NCI-H526 treated with DMSO at 0.1 percent for 48 hours (cell line): Measurements from ENCODE around the gene ERGIC2.

Experiments used
- DNase-seq: peaks from one replicate; lab custom pipeline; 2025; lab: John Stamatoyannopoulos, UW

Gene ERGIC2

DNA sequence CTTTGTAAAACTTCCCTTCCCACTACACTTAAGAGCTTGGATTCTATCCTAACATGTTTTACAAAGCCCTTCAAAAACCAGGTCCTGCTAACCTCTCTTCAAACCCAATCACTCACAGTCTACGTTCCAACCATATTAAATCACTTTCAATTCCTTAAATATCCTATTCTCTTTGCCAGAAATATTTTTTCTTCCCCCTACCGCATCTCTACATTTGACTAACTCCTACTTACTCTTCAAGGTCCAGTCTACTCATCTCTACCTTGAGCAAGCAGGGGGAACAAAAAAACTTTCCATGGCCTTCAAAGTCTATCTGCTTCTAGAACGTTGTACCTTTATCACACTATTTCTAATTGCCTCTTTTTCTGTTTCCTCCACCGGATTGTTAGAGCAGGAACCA lies 6.1 kb downstream of the ERGIC2 start:
- DNase-seq, result no peak

DNA sequence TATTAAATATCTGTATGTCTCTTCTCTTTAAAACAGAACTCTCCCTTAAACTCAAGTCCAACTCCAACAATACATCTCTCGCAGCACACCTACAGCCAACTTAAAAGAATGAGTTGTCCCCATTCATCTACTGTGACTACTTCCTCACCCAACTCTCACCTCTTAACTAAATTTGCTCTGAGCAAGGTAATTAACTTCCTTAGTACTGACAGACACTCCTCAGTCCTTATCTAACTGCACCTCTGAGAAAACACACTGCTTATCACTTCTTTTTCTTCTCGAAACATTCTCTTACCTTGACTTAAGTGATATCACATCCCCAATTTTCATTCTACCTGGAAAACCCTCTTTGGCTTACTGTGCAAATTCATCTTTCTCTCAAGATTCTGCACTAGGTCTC lies 7.0 kb downstream of the ERGIC2 start:
- DNase-seq, result no peak

DNA sequence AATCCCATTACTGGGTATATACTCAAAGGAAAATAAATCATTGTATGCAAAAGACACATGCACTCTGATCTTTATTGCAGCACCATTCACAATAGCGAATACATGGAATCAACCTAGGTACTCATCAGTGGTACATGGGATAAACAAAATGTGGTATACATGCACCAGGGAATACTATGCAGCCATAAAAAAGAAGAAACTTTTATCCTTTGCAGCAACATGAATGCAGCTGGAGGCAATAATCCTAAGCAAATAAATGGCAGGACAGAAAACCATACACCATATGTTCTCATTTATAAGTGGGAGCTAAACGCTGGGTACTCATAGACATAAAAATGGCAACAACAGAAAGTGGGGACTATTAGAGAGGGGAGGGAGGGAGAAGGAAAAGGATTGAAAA lies 15.9 kb downstream of the ERGIC2 start:
- DNase-seq, result no peak

DNA sequence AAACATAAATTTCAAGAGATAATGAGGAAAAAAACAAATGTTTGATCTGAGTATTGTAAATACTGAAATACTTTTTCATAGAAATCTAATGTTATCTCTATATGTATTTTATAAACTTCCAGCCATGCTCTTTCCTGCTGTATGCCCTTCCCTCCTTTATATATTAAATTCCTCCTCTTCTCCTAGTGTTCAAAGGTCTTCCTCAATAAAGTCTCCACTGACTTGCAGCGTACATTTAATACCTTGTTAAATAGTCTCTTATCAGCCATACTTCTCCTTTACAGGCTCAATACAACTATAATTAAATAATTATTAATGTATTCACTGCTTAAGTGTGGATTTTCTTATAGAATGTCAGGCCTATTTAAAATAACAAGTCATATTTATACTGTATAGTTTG lies 26.0 kb downstream of the ERGIC2 start:
- DNase-seq, result no peak

DNA sequence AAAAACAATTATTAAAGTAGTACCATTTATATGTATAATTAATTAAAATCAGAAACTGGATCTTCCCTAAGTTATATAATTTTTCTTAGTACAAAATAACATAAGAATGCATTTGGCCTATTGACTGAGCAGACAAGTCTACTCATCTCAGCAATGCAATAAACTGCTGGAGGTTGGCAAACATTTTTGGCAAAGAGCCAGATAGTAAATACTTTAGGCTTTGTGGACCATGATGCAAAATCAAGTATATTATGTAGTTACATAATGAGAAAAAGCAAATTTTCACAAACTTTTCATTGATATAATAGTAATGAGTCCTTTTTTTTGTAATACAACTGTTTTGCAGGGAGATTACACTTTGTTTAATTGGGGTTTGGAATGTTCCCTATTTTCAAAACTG lies 30.9 kb downstream of the ERGIC2 start:
- DNase-seq, result no peak

GRCh38 chr12:29346769-29347421 lies 34.1 kb downstream of the ERGIC2 start:
- no peak for DNase-seq

DNA sequence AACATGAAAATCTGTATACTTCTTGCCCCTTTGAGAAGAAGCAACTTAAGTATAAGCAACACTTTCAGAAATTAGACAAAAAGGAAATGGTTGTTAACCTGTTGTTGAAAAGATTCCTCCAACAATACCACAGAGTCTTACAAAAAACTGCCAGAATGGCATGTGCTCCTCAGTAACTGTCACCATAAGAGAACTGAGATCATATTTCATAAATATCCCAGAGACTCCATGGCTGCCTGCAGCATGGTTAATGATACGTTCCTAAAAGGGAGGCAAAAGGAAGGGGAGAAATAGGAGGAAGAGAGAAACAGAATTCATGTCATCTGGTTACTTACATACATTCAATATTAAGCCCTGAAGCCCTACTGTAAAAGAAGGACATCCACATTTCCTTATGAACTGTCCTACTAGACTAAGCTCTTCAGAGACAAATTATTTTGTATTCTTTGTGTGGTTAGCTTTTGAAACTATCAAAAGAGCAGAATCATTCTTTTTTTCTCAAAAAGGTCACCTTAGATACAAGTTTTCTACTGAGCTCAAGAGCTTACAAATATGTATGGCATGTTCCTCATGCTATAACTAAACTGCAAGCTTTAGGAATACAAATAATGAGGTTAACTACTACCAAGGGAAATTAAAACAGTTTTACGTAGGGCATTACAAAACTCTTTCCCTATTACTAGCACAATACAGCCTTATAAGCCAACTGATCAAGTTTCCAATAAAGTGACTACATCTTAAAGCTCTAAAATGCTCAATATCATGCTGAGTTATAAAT lies 37.8 kb downstream of the ERGIC2 start:
- DNase-seq, result no peak

GRCh38 chr12:29337325-29337724 lies 43.6 kb downstream of the ERGIC2 start:
- no peak for DNase-seq

DNA sequence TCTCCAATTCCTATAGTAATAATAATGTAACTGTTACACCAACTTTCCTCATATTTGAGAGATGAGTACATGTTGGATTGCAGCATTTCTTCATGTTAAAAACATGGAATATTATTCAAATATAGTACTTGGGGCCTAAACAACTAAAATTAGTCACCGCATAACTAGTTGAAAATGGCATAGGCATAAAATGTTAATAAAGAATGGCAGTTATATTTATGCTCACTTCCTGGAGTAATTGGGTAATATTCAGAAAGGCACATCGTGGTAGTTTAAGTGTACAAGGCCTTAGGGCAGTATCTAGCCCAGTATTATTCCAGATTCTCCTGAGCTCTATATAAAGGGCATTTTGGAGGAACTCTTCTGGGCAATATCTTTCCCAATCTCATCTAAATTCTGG lies 46.0 kb downstream of the ERGIC2 start:
- DNase-seq, result no peak

DNA sequence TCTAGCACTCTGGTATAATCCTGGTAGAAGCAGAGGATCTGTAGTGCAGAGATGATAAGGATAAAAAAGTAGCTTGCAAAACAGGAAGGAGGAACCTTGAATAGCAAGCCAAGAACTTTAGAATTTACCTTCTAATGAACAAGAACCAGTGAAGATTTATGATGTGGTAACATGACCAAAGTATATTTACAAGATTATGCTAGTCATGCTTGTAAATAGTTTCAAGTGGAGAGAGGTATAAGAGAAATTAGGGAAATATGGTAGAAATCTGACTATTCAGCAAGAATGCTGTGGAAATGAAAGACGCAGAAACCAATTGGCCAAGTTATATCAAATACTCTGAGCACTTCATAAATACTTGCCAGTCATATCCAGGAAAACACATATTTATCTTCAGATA lies 47.8 kb downstream of the ERGIC2 start:
- no peak for DNase-seq

DNA sequence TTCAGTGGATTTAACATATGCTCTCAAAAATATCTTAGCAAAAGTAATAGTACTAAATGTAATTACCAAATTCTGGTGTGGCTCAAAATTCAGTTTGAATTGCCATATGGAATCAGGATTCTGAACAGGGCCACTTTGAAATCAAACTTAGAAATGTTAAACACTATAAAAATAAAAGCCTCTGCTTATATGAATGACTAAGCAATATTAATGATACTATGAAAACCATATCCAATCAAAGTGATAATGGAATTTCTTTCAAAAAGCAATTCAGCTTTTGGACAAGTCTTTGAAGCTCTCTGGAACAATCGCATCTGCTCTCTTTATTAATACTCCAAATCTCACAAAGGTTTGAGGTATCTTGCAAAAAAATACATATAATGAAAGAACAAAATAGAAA lies 51.6 kb downstream of the ERGIC2 start:
- DNase-seq, result no peak

- no peak for DNase-seq
Measured at GRCh38 chr12:29322157-29322556, 58.8 kb downstream of the ERGIC2 start.

GRCh38 chr12:29320295-29321085 lies 60.5 kb downstream of the ERGIC2 start:
- DNase-seq, result no peak

- peak; percentile 53 for DNase-seq
Measured at GRCh38 chr12:29317556-29318363, 63.2 kb downstream of the ERGIC2 start.

- no peak for DNase-seq
Measured at GRCh38 chr12:29316752-29317151, 64.2 kb downstream of the ERGIC2 start.

DNA sequence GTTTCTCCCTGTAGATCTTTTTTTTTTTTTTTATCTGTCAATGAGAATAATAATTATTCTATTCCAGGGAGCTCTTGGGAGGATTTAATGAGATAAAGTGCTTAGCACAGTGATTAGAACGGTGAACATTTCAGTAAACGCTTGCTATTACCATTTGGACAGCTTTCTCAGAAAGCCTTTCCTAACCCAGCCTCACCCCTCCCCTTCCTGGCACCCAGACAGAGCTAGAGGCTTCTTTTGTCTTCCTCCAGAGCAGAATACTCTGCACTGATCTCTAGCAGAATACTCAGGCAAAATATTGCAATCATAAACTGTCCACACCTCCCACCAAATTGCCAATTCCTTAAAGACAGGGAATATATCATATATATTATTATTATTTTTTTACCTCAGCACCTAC lies 66.6 kb downstream of the ERGIC2 start:
- DNase-seq, result no peak

GRCh38 chr12:29310899-29311298 lies 70.1 kb downstream of the ERGIC2 start:
- DNase-seq, result no peak

GRCh38 chr12:29309320-29309902 lies 71.6 kb downstream of the ERGIC2 start:
- DNase-seq, result no peak

GRCh38 chr12:29306682-29307081 lies 74.3 kb downstream of the ERGIC2 start:
- DNase-seq, result no peak

GRCh38 chr12:29306266-29306665 lies 74.7 kb downstream of the ERGIC2 start:
- DNase-seq, result no peak

- DNase-seq, result no peak
Measured at GRCh38 chr12:29304388-29304787, 76.6 kb downstream of the ERGIC2 start.

DNA sequence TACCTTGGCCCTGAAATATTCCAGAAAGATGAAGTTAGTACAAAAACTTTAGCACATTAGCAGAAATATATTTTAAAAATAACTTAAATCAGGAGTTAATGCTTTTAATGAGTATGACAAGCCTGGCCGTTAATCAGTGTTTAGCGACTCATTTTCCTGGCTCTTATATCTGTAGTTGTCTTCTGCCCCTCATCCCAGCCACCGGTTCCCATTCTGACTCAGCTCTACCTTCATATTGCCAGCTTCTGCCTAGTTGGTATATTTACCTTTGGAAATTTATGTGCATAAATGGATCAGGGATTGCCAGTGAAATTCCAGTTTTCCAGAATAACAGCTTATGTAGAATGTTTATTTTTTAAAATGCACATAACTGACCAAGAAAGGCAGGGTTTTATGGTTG lies 79.9 kb downstream of the ERGIC2 start:
- no peak for DNase-seq
